Urinary bladder (tissue), 4 donors: ENCODE data around the gene TNFRSF1B. TPM values are rescaled to one million over a fixed set of nuclear protein-coding genes. Genes with fewer than 3 reads are reported as not detected.
A peak's percentile ranks its signal among the peaks of the same experiment; 100 is the strongest.

Experiments
- DNase-seq: peaks from one replicate; pipeline ENCODE4 v3.0.0-alpha.2; 2015; ENCODE audit errors: extremely low spot score
- H3K27ac ChIP-seq: one replicate; pipeline ENCODE4 v1.5.1; 2013; ENCODE audit warnings: low read depth, mild to moderate bottlenecking, moderate library complexity
- H3K36me3 ChIP-seq: one replicate; pipeline ENCODE4 v1.6.1; 2013; ENCODE audit warnings: mild to moderate bottlenecking, moderate library complexity; ENCODE audit not compliant: insufficient read depth
- H3K4me1 ChIP-seq: one replicate; pipeline ENCODE4 v1.6.1; 2013; ENCODE audit warnings: mild to moderate bottlenecking, moderate library complexity; ENCODE audit not compliant: insufficient read depth
- H3K4me3 ChIP-seq: one replicate; pipeline ENCODE4 v1.5.1; 2013; ENCODE audit warnings: low read depth, low read length
- WGBS: extraction: QIAGEN DNeasy Blood & Tissue Kit; methylation state at CpG from one replicate; pipeline ENCODE4 v1.1.7; 2013; 5-methylcytosine and 5-hydroxymethylcytosine counted together
- polyA plus RNA-seq: library from polyadenylated mRNA; stranded (reverse); fragments of 200-250 nt; gene quantifications from one replicate; pipeline ENCODE4 v1.2.3, GENCODE V29; 2013
- total RNA-seq: library from RNA; depleted of rRNA; stranded (reverse); fragments of >200 nt; gene quantifications from one replicate; pipeline ENCODE4 v1.2.3, GENCODE V29; 2014
- donor health status: healthy with polysubstance abuse.
- donor health status: healthy.

The TNFRSF1B gene
- total and polyA plus RNA-seq, 2 donors, result 11.7 to 30.8 TPM

GRCh38 chr1:12169442-12170135 lies 2.8 kb downstream of the TNFRSF1B start:
- no peak overlapping the region for H3K4me3 ChIP-seq
- H3K4me1 ChIP-seq, result no peaks in the 10 kb centered on the region

DNA sequence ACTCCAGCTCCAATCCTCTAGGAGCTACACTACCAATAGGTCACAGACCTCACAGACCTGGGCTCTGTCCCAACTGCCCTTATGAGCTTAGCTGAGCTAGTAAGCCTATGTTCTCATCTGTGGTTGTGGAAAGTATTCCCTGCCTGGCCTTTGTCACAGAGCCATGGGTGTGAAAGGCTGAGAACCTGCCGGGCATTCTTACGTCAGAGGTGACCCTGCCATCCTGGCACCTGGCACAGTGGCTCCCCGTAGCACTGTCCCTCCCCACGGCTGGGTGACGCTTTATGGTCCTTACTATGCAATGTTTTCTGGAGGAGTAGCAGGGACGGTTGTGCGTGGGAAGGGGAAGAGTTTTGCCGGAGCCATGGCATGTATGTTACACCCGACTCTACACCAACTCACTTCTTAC lies 3.5 kb downstream of the TNFRSF1B start:
- DNase-seq, result no peak
- no peak overlapping the region for H3K4me3 ChIP-seq
- H3K27ac ChIP-seq, result no peak overlapping the region
- H3K4me1 ChIP-seq, result no peaks in the 10 kb centered on the region
- 85% methylated on average over 9 of the region's 9 CpGs for WGBS
- no peaks in the 10 kb centered on the region for H3K36me3 ChIP-seq

More at GRCh38 chr1:12169442-12170135, 2.8 kb downstream of the TNFRSF1B start:
- 84% methylated on average over 8 of the region's 8 CpGs for WGBS
- Histone ChIP-seq H3K36me3 (no peaks in the 10 kb centered on the region), H3K27ac (no peak overlapping the region)
- DNase-seq, result no peak

GRCh38 chr1:12171206-12172041 lies 4.6 kb downstream of the TNFRSF1B start:
- 90% methylated on average over 12 of the region's 12 CpGs for WGBS
- Histone ChIP-seq H3K36me3 (no peaks in the 10 kb centered on the region), H3K4me3 (no peak overlapping the region), H3K27ac (no peak overlapping the region), H3K4me1 (no peaks in the 10 kb centered on the region)
- no peak for DNase-seq

DNA sequence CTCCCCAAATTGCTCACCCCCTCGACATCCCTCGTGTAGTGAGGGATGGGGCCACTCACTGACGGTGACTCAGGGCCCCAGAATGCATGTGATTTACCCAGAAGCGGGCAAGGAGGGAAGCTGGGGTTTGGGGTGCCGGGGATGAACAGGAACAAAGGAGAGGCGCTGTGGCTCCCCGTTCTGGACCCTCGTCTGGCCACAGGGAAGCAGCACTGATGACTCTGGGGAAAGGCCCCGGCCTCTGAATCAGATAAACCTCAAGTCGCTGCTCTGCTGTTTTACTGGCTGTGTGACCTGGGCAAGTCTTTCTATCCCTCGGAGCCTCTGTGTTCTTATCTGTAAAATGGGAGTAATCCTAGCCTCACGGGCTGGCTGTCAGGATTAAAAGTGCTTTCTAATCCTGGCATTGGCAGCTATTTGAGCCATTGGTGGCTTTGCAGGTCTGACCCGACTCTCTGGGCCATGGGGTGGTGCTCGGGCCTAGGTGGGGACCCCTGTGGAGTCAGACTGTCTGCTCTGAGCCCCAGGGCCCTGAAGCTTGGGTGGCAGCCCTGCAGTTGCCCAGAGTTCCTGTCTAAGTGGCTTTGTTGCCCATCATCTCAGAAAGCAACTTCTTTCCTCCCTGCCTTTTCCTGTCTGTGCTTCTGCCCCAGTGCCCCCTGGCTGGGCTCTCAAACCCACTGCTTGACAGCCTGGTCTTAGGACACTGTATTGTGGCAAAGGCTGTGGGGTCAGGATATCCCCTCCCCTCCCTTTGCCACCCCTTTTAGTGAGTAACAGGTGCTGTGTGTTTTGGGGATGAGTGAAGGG lies 5.5 kb downstream of the TNFRSF1B start:
- Histone ChIP-seq H3K27ac (no peak overlapping the region), H3K4me1 (no peaks in the 10 kb centered on the region), H3K36me3 (no peaks in the 10 kb centered on the region), H3K4me3 (no peak overlapping the region)
- WGBS, result 85% methylated on average over 14 of the region's 14 CpGs
- DNase-seq, result no peak

- no peak for DNase-seq
- Histone ChIP-seq H3K36me3 (no peaks in the 10 kb centered on the region), H3K27ac (peak overlapping the region; percentile 28), H3K4me1 (no peaks in the 10 kb centered on the region), H3K4me3 (no peak overlapping the region)
- 83% methylated on average over 3 of the region's 3 CpGs for WGBS
Measured at GRCh38 chr1:12173041-12173509, 6.3 kb downstream of the TNFRSF1B start.

- Histone ChIP-seq H3K4me3 (no peak overlapping the region), H3K4me1 (no peaks in the 10 kb centered on the region), H3K27ac (peak overlapping the region; percentile 28), H3K36me3 (no peaks in the 10 kb centered on the region)
- DNase-seq, result no peak
- 70% methylated on average over 11 of the region's 11 CpGs for WGBS
Measured at GRCh38 chr1:12173631-12174121, 6.9 kb downstream of the TNFRSF1B start.

DNA sequence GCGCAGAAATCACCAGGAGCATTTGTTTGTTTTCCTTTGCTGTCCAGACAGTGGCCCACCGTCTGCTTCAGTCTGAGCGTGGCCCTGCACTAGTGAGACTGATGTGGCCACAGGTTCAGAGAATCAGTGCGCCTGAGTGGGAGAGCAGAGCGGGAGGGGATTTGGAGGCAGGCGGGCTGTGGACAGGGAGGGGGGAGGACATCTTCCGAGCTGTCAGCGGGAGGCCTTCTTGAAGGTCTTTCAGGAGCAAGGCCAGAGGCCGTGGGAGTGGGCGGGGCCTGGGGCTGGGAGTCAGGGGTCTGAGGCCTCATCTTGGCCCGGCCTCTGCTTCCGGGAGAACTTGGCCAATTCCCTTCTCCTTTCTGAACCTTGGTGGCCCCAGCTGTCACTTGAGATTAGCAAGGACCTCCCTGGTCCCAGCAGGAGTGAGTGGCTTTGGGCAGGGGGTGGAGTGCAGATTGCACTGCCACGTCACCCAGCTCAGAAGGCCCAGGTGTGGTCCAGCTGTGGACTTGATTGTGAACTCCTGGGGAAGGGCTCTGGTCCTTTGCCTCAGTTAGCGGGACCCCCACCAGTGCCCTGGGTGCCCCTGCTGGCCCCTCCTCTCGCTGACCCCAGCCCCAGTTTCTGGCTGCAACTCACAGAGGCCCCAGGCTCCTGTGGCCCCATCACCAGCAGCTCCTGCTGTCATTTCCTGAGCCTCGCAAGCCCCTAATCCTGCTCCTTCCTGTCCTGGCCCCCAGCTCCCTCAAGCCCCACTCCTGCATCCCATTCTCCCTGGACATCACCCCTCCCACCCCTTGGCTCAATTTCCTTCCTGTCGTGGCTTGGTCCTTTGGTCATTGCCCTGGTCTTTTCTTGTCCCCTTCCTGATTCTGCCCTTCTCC lies 8.4 kb downstream of the TNFRSF1B start:
- no peak for DNase-seq
- H3K27ac ChIP-seq, result peak overlapping the region; percentile 38
- WGBS, result 65% methylated on average over 17 of the region's 17 CpGs
- H3K36me3 ChIP-seq, result no peaks in the 10 kb centered on the region
- no peaks in the 10 kb centered on the region for H3K4me1 ChIP-seq
- no peak overlapping the region for H3K4me3 ChIP-seq

- Histone ChIP-seq H3K27ac (no peak overlapping the region), H3K4me1 (no peaks in the 10 kb centered on the region)
- WGBS, result 87% methylated on average over 6 of the region's 6 CpGs
Measured at GRCh38 chr1:12176298-12177118, 9.7 kb downstream of the TNFRSF1B start.

GRCh38 chr1:12177156-12177998 lies 10.6 kb downstream of the TNFRSF1B start:
- WGBS, result 85% methylated on average over 24 of the region's 24 CpGs

More at GRCh38 chr1:12176298-12177118, 9.7 kb downstream of the TNFRSF1B start:
- no peak overlapping the region for H3K4me3 ChIP-seq
- DNase-seq, result no peak
- H3K36me3 ChIP-seq, result no peaks in the 10 kb centered on the region

DNA sequence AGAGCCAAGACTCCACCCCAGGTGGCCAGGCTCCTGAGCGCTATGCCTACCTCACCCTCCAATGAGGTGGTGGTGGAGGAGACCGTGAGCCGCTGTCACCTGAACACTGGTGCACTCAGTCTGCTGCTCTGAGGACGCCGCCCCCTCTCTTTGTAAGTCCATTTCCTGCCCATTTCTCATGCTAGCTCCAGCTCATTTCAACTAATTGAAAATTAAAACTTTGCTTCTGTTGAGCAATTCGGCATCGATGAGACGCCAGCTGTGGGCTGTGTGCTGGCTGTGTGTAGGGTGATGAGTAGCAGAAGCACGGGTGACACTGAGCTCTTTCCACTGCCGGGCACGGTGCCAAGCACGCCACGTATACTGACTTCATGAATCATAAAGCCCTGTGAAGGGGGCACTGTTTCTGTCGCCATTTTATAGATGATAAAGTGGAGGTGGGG lies 11.2 kb downstream of the TNFRSF1B start:
- no peak overlapping the region for H3K27ac ChIP-seq
- 33% methylated on average over 14 of the region's 14 CpGs for WGBS
- no peaks in the 10 kb centered on the region for H3K36me3 ChIP-seq
- H3K4me1 ChIP-seq, result no peaks in the 10 kb centered on the region
- DNase-seq, result no peak
- H3K4me3 ChIP-seq, result no peak overlapping the region

More at GRCh38 chr1:12177156-12177998, 10.6 kb downstream of the TNFRSF1B start:
- Histone ChIP-seq H3K4me3 (no peak overlapping the region), H3K27ac (no peak overlapping the region), H3K36me3 (no peaks in the 10 kb centered on the region), H3K4me1 (no peaks in the 10 kb centered on the region)
- DNase-seq, result no peak

DNA sequence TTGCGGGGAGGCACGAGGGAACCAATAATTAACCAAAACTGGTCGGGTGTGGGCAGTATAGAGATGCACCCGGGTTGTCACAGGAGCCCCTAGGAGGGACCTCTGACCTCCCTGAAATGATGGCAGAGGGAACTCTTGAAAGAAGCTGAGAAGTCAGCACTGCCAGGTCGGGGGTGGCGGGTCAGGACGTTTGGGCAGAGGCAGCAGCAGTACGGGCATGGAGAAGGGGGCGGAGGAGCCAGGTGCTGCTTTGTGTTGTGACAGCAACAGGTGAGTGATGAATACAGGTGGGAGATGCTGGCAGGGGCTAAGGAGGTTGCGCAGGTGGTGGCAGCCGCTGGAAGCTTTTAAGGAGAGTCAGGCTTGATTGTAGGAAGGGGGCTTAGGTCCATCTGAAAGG lies 11.7 kb downstream of the TNFRSF1B start:
- H3K27ac ChIP-seq, result no peak overlapping the region
- H3K36me3 ChIP-seq, result no peaks in the 10 kb centered on the region
- no peak for DNase-seq
- H3K4me1 ChIP-seq, result no peaks in the 10 kb centered on the region
- H3K4me3 ChIP-seq, result no peak overlapping the region
- WGBS, result 61% methylated on average over 11 of the region's 11 CpGs
